MM.1S (cell line): ENCODE results near the gene MRAP2.
"Not testable (repeated sequence)": the region's sequence is repeated elsewhere in the genome, so short reads cannot be mapped to it uniquely, and the experiment has no call there.

ENCODE experiments used
- DNase-seq: peaks from one replicate; pipeline ENCODE4 v3.0.0-alpha.2; 2015
- H2AFZ ChIP-seq: fragments of 300-600 bp; sonication (generic); 2 replicates; pipeline ENCODE4 v1.6.0; 2016; ENCODE audit warnings: antibody characterized with exemption, low read length
- H3F3A ChIP-seq: fragments of 300-600 bp; sonication (generic); 2 replicates; pipeline ENCODE4 v1.6.1; 2016; ENCODE audit warnings: mild to moderate bottlenecking, antibody characterized with exemption, low read length, moderate library complexity, mixed read lengths; ENCODE audit not compliant: insufficient read depth
- H3K27ac ChIP-seq: fragments of 300-600 bp; sonication (generic); 2 replicates; pipeline ENCODE4 v1.5.1; 2016; ENCODE audit warnings: mild to moderate bottlenecking, low read length
- H3K27me3 ChIP-seq: fragments of 300-600 bp; sonication (generic); replicated peaks from 2 replicates; pipeline ENCODE4 v1.6.0; 2016; ENCODE audit warnings: low read length; ENCODE audit not compliant: insufficient read depth
- H3K36me3 ChIP-seq: fragments of 300-600 bp; sonication (generic); replicated peaks from 2 replicates; pipeline ENCODE4 v1.6.1; 2016; ENCODE audit warnings: mild to moderate bottlenecking, low read length, mixed read lengths; ENCODE audit not compliant: insufficient read depth
- H3K4me1 ChIP-seq: fragments of 300-600 bp; sonication (generic); 2 replicates; pipeline ENCODE4 v1.6.1; 2016; ENCODE audit warnings: low read length, mixed read lengths
- H3K4me2 ChIP-seq: fragments of 300-600 bp; sonication (generic); 2 replicates; pipeline ENCODE4 v1.6.0; 2016; ENCODE audit warnings: low read depth, low read length
- H3K4me3 ChIP-seq: fragments of 300-600 bp; sonication (generic); 2 replicates; pipeline ENCODE4 v1.5.1; 2016; ENCODE audit warnings: low read length, mixed read lengths
- H3K79me2 ChIP-seq: fragments of 300-600 bp; sonication (generic); 2 replicates; pipeline ENCODE4 v1.6.1; 2016; ENCODE audit warnings: mixed run types, low read length, mixed read lengths
- H3K9ac ChIP-seq: fragments of 300-600 bp; sonication (generic); 2 replicates; pipeline ENCODE4 v1.6.1; 2016; ENCODE audit warnings: low read length, mixed read lengths
- H3K9me2 ChIP-seq: fragments of 300-600 bp; sonication (generic); replicated peaks from 2 replicates; pipeline ENCODE4 v1.6.1; 2016; ENCODE audit warnings: mild to moderate bottlenecking, low read length, mixed read lengths; ENCODE audit not compliant: insufficient read depth
- H3K9me3 ChIP-seq: fragments of 300-600 bp; sonication (generic); replicated peaks from 2 replicates; pipeline ENCODE4 v1.6.1; 2016; ENCODE audit warnings: mild to moderate bottlenecking, low read length, mixed read lengths; ENCODE audit not compliant: insufficient read depth
- H4K20me1 ChIP-seq: fragments of 300-600 bp; sonication (generic); 2 replicates; pipeline ENCODE4 v1.6.1; 2016; ENCODE audit warnings: mild to moderate bottlenecking, low read length, moderate library complexity, mixed read lengths; ENCODE audit not compliant: insufficient read depth
- EZH2 ChIP-seq: fragments of 300-600 bp; sonication (generic); optimal IDR thresholded peaks from 2 replicates; pipeline ENCODE3; 2017; ENCODE audit warnings: low read depth, mild to moderate bottlenecking, antibody characterized with exemption, low read length, mixed read lengths
- EZH2phosphoT487 ChIP-seq: fragments of 300-600 bp; sonication (generic); IDR thresholded peaks from 2 replicates; pipeline ENCODE4 v1.6.1; 2018; ENCODE audit warnings: antibody characterized with exemption, low read length
- TF ChIP-seq, protein P1 (sequence below): fragments of 300-600 bp; sonication (generic); IDR thresholded peaks from 2 replicates; pipeline ENCODE4 v1.5.1; 2016; ENCODE audit warnings: antibody characterized with exemption, low read length, mixed read lengths

MRAP2 gene

DNA sequence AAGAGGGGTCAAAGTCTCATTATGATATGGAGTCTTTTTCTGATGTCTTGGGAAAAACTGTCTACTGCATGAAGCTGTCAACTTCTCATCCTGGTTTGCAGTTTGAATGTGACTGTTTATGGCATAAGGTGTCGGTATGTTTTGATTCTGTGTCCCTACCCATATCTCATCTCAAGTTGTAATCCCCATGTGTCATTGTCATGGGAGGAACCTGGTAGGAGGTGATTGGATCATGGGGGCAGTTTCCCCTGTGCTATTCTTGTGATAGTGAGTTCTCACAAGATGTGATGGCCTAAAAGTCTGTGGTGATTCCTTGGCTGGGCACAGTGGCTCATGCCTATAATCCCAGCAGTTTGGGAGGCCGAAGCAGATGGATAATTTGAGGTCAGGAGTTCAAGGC, 47.6 kb downstream of the MRAP2 start:
- H3K9me3 ChIP-seq, result no peaks in the 10 kb centered on the region
- no peak overlapping the region for H3K4me2 ChIP-seq
- TF ChIP-seq EZH2phosphoT487 (no peak), EZH2 (no peak)
- TF ChIP-seq, protein P1, sequence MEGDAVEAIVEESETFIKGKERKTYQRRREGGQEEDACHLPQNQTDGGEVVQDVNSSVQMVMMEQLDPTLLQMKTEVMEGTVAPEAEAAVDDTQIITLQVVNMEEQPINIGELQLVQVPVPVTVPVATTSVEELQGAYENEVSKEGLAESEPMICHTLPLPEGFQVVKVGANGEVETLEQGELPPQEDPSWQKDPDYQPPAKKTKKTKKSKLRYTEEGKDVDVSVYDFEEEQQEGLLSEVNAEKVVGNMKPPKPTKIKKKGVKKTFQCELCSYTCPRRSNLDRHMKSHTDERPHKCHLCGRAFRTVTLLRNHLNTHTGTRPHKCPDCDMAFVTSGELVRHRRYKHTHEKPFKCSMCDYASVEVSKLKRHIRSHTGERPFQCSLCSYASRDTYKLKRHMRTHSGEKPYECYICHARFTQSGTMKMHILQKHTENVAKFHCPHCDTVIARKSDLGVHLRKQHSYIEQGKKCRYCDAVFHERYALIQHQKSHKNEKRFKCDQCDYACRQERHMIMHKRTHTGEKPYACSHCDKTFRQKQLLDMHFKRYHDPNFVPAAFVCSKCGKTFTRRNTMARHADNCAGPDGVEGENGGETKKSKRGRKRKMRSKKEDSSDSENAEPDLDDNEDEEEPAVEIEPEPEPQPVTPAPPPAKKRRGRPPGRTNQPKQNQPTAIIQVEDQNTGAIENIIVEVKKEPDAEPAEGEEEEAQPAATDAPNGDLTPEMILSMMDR, result no peak
- H3K27me3 ChIP-seq, result no peaks in the 10 kb centered on the region
- no peaks in the 10 kb centered on the region for H3F3A ChIP-seq
- no peak for DNase-seq
- no peak overlapping the region for H3K4me3 ChIP-seq
- H3K9me2 ChIP-seq, result no peaks in the 10 kb centered on the region
- H2AFZ ChIP-seq, result no peak overlapping the region
- H3K9ac ChIP-seq, result no peak overlapping the region
- no peak overlapping the region for H3K27ac ChIP-seq
- H3K4me1 ChIP-seq, result no peaks in the 10 kb centered on the region
- no peaks in the 10 kb centered on the region for H4K20me1 ChIP-seq
- H3K79me2 ChIP-seq, result no peaks in the 10 kb centered on the region
- H3K36me3 ChIP-seq, result no peaks in the 10 kb centered on the region

DNA sequence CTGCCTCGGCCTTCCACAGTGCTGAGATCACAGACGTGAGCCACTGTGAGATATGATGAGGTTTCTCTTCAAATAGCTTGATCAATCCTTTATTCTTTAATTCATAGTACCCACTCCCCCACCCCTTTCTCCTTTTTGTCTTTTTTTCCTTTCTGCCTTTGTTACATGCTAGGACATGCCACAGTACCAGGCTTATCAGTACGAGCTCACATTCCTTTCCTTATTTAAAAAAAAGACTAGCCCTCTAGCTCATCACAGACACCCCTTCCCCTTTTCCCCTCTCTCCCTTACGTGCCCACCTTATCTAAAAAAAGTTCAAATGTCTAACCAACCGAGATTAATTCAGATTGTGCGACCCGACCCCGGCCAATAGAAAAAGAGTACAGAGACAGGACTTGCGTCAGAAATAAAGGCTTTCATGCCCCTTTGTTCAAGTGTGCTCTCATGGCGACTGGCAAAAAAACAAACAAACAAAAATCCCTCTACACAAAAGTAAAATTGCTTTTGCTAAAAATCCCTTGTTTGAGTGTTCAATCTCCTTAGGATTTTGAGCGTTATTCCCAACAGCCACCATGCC, 49.2 kb downstream of the MRAP2 start:
- H3K36me3 ChIP-seq, result no peaks in the 10 kb centered on the region
- no peak overlapping the region for H2AFZ ChIP-seq
- no peak overlapping the region for H3K27ac ChIP-seq
- H3F3A ChIP-seq, result no peaks in the 10 kb centered on the region
- no peaks in the 10 kb centered on the region for H3K9me3 ChIP-seq
- H3K27me3 ChIP-seq, result no peaks in the 10 kb centered on the region
- no peaks in the 10 kb centered on the region for H3K9me2 ChIP-seq
- no peaks in the 10 kb centered on the region for H4K20me1 ChIP-seq
- DNase-seq, result no peak
- TF ChIP-seq EZH2 (no peak), EZH2phosphoT487 (no peak)
- TF ChIP-seq, protein P1, result no peak
- no peaks in the 10 kb centered on the region for H3K4me1 ChIP-seq
- H3K9ac ChIP-seq, result no peak overlapping the region
- no peak overlapping the region for H3K4me3 ChIP-seq
- no peaks in the 10 kb centered on the region for H3K79me2 ChIP-seq
- H3K4me2 ChIP-seq, result no peak overlapping the region

DNA sequence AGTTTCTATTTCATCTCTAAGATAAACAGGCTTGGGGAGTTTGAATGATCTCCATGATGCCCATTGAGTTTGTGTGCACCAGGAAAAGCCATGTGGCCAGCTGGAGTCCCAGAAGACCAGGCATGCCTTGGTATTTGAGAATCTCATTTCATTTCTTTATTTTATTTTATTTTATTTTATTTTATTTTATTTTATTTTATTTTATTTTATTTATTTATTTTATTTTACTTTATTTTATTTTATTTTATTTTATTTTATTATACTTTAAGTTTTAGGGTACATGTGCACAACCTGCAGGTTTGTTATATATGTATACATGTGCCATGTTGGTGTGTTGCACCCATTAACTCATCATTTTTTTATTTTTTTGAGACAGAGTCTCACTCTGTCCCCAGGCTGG, 51.1 kb downstream of the MRAP2 start:
- not testable (repeated sequence) for H3K36me3 ChIP-seq, H3K9me3 ChIP-seq, H2AFZ ChIP-seq, DNase-seq, H3K4me2 ChIP-seq, H3K79me2 ChIP-seq, H3F3A ChIP-seq, H3K9me2 ChIP-seq, H3K27ac ChIP-seq, H3K9ac ChIP-seq, H3K4me1 ChIP-seq, H3K27me3 ChIP-seq, H3K4me3 ChIP-seq, H4K20me1 ChIP-seq

DNA sequence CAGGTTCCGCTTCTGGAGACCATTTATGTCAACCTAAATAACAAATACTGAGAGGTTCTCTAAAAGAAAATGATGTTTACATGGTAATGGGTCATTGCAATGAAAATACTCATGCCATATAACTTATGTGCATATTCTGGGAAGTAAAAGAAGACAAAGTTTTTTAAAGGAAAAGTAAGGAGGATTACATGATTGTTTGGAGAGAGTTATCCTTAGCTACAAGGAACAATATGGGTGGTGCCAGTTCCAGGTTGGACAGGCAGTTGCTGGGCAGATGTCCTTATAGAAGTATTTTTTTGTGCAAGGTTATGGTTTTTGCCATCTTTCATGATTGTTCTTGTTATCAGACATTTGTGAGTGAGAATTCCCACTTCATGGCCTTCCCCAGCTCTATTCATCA, 52.5 kb downstream of the MRAP2 start:
- Histone ChIP-seq H3K27me3 (no peaks in the 10 kb centered on the region), H2AFZ (no peak overlapping the region), H3K4me3 (no peak overlapping the region), H3K4me1 (no peaks in the 10 kb centered on the region), H3K9ac (no peak overlapping the region), H3K9me3 (no peaks in the 10 kb centered on the region), H3K79me2 (no peaks in the 10 kb centered on the region), H4K20me1 (no peaks in the 10 kb centered on the region), H3K27ac (no peak overlapping the region), H3K4me2 (no peak overlapping the region), H3K9me2 (no peaks in the 10 kb centered on the region), H3K36me3 (no peaks in the 10 kb centered on the region), H3F3A (no peaks in the 10 kb centered on the region)
- no peak for DNase-seq
- TF ChIP-seq, protein P1, result no peak
- TF ChIP-seq EZH2phosphoT487 (no peak), EZH2 (no peak)
